B cell (primary cell): ENCODE data around the gene KRTAP21-3.

ENCODE experiments used
- CTCF ChIP-seq: fragments of 200-600 bp; IDR thresholded peaks from one replicate; pipeline ENCODE4 v1.8.0; 2022; ENCODE audit warnings: antibody characterized with exemption, mild to moderate bottlenecking
- EZH2 ChIP-seq: IDR thresholded peaks from 2 replicates; pipeline ENCODE4 v1.6.1; 2012; ENCODE audit warnings: borderline replicate concordance, low read depth, mild to moderate bottlenecking, moderate library complexity, low read length; ENCODE audit not compliant: insufficient read depth, poor library complexity, severe bottlenecking

GRCh38 chr21:30726726-30727125 lies 8.1 kb upstream of the KRTAP21-3 start:
- TF ChIP-seq CTCF (no peak), EZH2 (no peak)
